ENCODE data around the gene RBFOX2.

DNA sequence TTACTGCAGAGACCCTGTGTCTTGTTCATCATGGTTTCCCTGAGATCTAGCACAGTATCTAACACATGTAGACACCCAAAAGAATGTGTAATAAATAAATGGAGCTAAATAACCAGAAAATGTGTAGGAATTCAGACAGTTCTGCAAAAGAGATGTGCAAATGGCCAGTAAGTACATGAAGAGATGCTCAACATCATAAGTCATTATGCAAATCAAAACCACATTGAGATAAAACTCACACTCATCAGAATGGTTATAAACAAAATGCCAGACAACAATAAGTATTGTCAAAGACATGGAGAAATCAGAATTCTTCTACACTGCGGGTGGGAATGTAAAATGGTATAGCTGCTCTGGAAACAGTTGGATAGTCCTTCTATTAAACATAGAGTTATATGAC lies 88.5 kb downstream of the RBFOX2 start:
- TF ChIP-seq POLR2A (IDR thresholded peaks at IDR 0.05) = no peak
- TF ChIP-seq, protein P1, sequence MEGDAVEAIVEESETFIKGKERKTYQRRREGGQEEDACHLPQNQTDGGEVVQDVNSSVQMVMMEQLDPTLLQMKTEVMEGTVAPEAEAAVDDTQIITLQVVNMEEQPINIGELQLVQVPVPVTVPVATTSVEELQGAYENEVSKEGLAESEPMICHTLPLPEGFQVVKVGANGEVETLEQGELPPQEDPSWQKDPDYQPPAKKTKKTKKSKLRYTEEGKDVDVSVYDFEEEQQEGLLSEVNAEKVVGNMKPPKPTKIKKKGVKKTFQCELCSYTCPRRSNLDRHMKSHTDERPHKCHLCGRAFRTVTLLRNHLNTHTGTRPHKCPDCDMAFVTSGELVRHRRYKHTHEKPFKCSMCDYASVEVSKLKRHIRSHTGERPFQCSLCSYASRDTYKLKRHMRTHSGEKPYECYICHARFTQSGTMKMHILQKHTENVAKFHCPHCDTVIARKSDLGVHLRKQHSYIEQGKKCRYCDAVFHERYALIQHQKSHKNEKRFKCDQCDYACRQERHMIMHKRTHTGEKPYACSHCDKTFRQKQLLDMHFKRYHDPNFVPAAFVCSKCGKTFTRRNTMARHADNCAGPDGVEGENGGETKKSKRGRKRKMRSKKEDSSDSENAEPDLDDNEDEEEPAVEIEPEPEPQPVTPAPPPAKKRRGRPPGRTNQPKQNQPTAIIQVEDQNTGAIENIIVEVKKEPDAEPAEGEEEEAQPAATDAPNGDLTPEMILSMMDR (IDR thresholded peaks at IDR 0.05) = no peak
